DMS 273 (cell line): ENCODE results near the gene MCM6.

Experiments
- DNase-seq: peaks from one replicate; lab custom pipeline; 2025; ENCODE audit not compliant: unreplicated experiment; lab: John Stamatoyannopoulos, UW

MCM6 gene

GRCh38 chr2:135870571-135870970 is 5.7 kb downstream of the MCM6 start:
- DNase-seq: no peak

- DNase-seq: no peak
Measured at GRCh38 chr2:135863233-135863632, 13.0 kb downstream of the MCM6 start.

- DNase-seq: no peak
Measured at GRCh38 chr2:135862718-135863117, 13.5 kb downstream of the MCM6 start.

- DNase-seq: no peak
Measured at GRCh38 chr2:135853401-135853800, 22.8 kb downstream of the MCM6 start.

- no peak for DNase-seq
Measured at GRCh38 chr2:135851858-135852257, 24.4 kb downstream of the MCM6 start.

GRCh38 chr2:135850892-135851668 is 25.2 kb downstream of the MCM6 start:
- DNase-seq: no peak

- DNase-seq: no peak
Measured at GRCh38 chr2:135849087-135849486, 27.2 kb downstream of the MCM6 start.

- no peak for DNase-seq
Measured at GRCh38 chr2:135845997-135846396, 30.2 kb downstream of the MCM6 start.

GRCh38 chr2:135845257-135845656 is 31.0 kb downstream of the MCM6 start:
- no peak for DNase-seq

GRCh38 chr2:135844301-135844895 is 31.8 kb downstream of the MCM6 start:
- no peak for DNase-seq

- no peak for DNase-seq
Measured at GRCh38 chr2:135843671-135844070, 32.6 kb downstream of the MCM6 start.

GRCh38 chr2:135840601-135841000 is 35.6 kb downstream of the MCM6 start:
- peak; percentile 36 for DNase-seq

- DNase-seq: peak; percentile 89
Measured at GRCh38 chr2:135839713-135840112, 36.5 kb downstream of the MCM6 start.

- no peak for DNase-seq
Measured at GRCh38 chr2:135838502-135838901, 37.7 kb downstream of the MCM6 start.

GRCh38 chr2:135836596-135837270 is 39.5 kb downstream of the MCM6 start, which contains the start of gene LCT:
Gene LCT, minus strand, starts transcription at chr2:135837184. Its CDS starts 15 bp downstream, at chr2:135837169.
- DNase-seq: no peak

- no peak for DNase-seq
Measured at GRCh38 chr2:135832891-135833290, 43.4 kb downstream of the MCM6 start.

GRCh38 chr2:135831180-135831812 is 44.9 kb downstream of the MCM6 start:
- no peak for DNase-seq

GRCh38 chr2:135829378-135830135 is 46.7 kb downstream of the MCM6 start:
- DNase-seq: peak; percentile 31

GRCh38 chr2:135826544-135826943 is 49.7 kb downstream of the MCM6 start:
- DNase-seq: no peak

- DNase-seq: no peak
Measured at GRCh38 chr2:135825550-135826176, 50.6 kb downstream of the MCM6 start.
